Measurements from ENCODE around the gene ARHGEF19. TPM values are rescaled to one million over a fixed set of nuclear protein-coding genes. Genes with fewer than 3 reads are reported as not detected.
A peak's percentile ranks its signal among the peaks of the same experiment; 100 is the strongest.

ARHGEF19 gene
- total and polyA plus RNA-seq, 2 of the 4 experiments (the other 2 are of a cell fraction) = 4.5 to 16.8 TPM

GRCh38 chr1:16156848-16157495 lies 55.5 kb downstream of the ARHGEF19 start:
- Histone ChIP-seq H2BK15ac (ENCODE audit: low read depth, low read length) (peak overlapping the region; percentile 100; the same call in 2 of the 3 replicates), H3K9me3 (ENCODE audit: control insufficient read depth, insufficient read depth, low read length) (no peaks in the 10 kb centered on the region), H3K18ac (ENCODE audit: low read depth, low read length) (0 out of 2 replicates have a peak overlapping the region, but pooled peaks have one; percentile 34), H3K27me3 (ENCODE audit: control insufficient read depth, insufficient read depth, low read length) (no peaks in the 10 kb centered on the region), H3K4me1 (ENCODE audit: control insufficient read depth, insufficient read depth, low read length) (peaks cover 25% of the 10 kb centered on the region), H3K9ac (ENCODE audit: low read depth, low read length) (no peak overlapping the region), H2BK20ac (ENCODE audit: low read depth, low read length) (peak overlapping the region; percentile 49), H2BK120ac (ENCODE audit: low read depth, low read length) (peak overlapping the region; percentile 69), H3K9me1 (ENCODE audit: insufficient read depth, low read length) (peaks cover 18% of the 10 kb centered on the region), H3K4ac (ENCODE audit: low read depth, low read length) (peak overlapping the region; percentile 88), H2BK5ac (ENCODE audit: low read depth, low read length, poor library complexity, severe bottlenecking) (peak overlapping the region; percentile 31), H3K79me1 (ENCODE audit: low read depth in 1 of 2, low read length in 2 of 2) (peaks cover 5 to 37% of the 10 kb centered on the region in 2 experiments; a peak in 3 of 4 replicates), H2AFZ (replicated peaks; ENCODE audit: low read length, poor library complexity) (peak overlapping the region; percentile 75), H4K5ac (ENCODE audit: low read depth, low read length) (peak overlapping the region; percentile 52; the same call in 1 of the 2 replicates), H4K8ac (ENCODE audit: low read depth in 2 of 2, low read length in 2 of 2) (peak overlapping the region; percentile 65 to 78), H4K91ac (ENCODE audit: insufficient read depth, low read depth, low read length) (peak overlapping the region; percentile 70), H3K23ac (ENCODE audit: low read depth, low read length) (no peak overlapping the region), H3K14ac (replicated peaks; ENCODE audit: low read depth, low read length) (peak overlapping the region; percentile 81), H2AK5ac (ENCODE audit: low read depth, low read length) (peak overlapping the region; percentile 71), H2AK9ac (replicated peaks; ENCODE audit: low read depth, low read length, poor library complexity) (peak overlapping the region; percentile 52), H3K36me3 (ENCODE audit: control insufficient read depth, insufficient read depth, low read length) (no peaks in the 10 kb centered on the region), H3K4me2 (ENCODE audit: low read depth, low read length) (no peak overlapping the region), H3K56ac (ENCODE audit: extremely low read depth, insufficient read depth, low read length) (no peak overlapping the region), H3K4me3 (ENCODE audit: insufficient read depth, low read depth, low read length) (no peak overlapping the region), H4K20me1 (ENCODE audit: insufficient read depth, low read length) (peaks cover 3% of the 10 kb centered on the region; the same call in 1 of the 2 replicates), H3K27ac (ENCODE audit: insufficient read depth, low read length) (no peak overlapping the region)
- in situ Hi-C loops (cut with MboI; ENCODE audit: low sequenced_read_pairs) (no loop called here), dilution Hi-C loops (cut with HindIII; ENCODE audit: low sequenced_read_pairs, unreplicated experiment) (no loop called here), intact Hi-C loops (cut with micrococcal nuclease) (no loop called here)
- ChIA-PET CTCF (interaction anchor here (0.6 to 1.5 kb wide), 3 partner anchors 9 to 340 kb away, joined by 3 to 8 read pairs (median 4); no protein-coding TSS in a partner anchor), POLR2A (ENCODE audit: unreplicated experiment) (no interaction called here)
- TF ChIP-seq NFE2L2 (IDR thresholded peaks at IDR 0.05; ENCODE audit: low read depth, low read length) (no peak), POLR2A (IDR thresholded peaks at IDR 0.05; ENCODE audit: low read depth, low read length) (no peak), RFX5 (IDR thresholded peaks at IDR 0.05; ENCODE audit: low read depth, low read length) (no peak), USF2 (IDR thresholded peaks at IDR 0.05; ENCODE audit: low read depth, low read length) (no peak), ELK1 (IDR thresholded peaks at IDR 0.05; ENCODE audit: borderline replicate concordance, low read depth, low read length) (no peak), FOS (IDR thresholded peaks at IDR 0.05; ENCODE audit: low read depth, low read length) (no peak)
- ATAC-seq (ENCODE audit: low read depth) (no peak), DNase-seq (peak; percentile 71)
- WGBS, 2 experiments (ENCODE audit: extremely low coverage in 2 of 2, insufficient read length in 1 of 2) = 86% methylated on average over 6 of the region's 13 CpGs; no CpG with 5 or more reads in 1 of the 2 experiments
- BruUV-seq (replicated peaks) = no TSS peak
